ENCODE data around the gene SLC16A3. TPM values are rescaled to one million over a fixed set of nuclear protein-coding genes. Genes with fewer than 3 reads are reported as not detected.
"Not testable (repeated sequence)": the region's sequence is repeated elsewhere in the genome, so short reads cannot be mapped to it uniquely, and the experiment has no call there.

SLC16A3 gene
- total and polyA plus RNA-seq, 2 experiments from 2014 or later: 63.2 to 313 TPM

DNA sequence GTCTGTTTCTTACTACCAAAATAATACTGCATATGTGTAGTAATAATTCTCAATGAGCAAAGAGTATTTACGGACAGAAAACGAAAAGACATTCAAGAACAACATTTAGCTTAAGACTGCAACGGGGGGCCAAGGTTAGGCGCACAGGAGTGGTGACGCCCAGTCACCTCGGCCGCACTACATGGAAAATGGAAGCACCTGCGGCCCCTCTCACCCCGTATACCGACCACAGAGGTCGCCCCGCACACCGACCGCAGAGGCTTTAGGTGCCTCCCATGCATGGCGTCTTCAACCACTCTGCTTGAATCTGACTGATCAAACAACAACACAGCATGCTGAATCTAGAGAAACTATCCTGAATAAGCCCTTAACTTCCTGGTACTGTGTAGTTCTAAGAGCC lies 42.6 kb upstream of the SLC16A3 start:
- no peaks in the 10 kb centered on the region for H3K27me3 ChIP-seq
- no peak overlapping the region for H3K27ac ChIP-seq
- peaks cover 19% of the 10 kb centered on the region for H3K36me3 ChIP-seq
- DNase-seq (ENCODE audit: low read depth in 1 of 2, low spot score in 1 of 2): no peak
- H3K9me3 ChIP-seq (ENCODE audit: low read depth): no peaks in the 10 kb centered on the region
- H3K4me1 ChIP-seq (ENCODE audit: low read depth): no peaks in the 10 kb centered on the region
- TF ChIP-seq, protein P1, sequence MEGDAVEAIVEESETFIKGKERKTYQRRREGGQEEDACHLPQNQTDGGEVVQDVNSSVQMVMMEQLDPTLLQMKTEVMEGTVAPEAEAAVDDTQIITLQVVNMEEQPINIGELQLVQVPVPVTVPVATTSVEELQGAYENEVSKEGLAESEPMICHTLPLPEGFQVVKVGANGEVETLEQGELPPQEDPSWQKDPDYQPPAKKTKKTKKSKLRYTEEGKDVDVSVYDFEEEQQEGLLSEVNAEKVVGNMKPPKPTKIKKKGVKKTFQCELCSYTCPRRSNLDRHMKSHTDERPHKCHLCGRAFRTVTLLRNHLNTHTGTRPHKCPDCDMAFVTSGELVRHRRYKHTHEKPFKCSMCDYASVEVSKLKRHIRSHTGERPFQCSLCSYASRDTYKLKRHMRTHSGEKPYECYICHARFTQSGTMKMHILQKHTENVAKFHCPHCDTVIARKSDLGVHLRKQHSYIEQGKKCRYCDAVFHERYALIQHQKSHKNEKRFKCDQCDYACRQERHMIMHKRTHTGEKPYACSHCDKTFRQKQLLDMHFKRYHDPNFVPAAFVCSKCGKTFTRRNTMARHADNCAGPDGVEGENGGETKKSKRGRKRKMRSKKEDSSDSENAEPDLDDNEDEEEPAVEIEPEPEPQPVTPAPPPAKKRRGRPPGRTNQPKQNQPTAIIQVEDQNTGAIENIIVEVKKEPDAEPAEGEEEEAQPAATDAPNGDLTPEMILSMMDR (IDR thresholded peaks at IDR 0.05; ENCODE audit: low read depth, low read length): no peak
- no peak overlapping the region for H3K4me3 ChIP-seq

DNA sequence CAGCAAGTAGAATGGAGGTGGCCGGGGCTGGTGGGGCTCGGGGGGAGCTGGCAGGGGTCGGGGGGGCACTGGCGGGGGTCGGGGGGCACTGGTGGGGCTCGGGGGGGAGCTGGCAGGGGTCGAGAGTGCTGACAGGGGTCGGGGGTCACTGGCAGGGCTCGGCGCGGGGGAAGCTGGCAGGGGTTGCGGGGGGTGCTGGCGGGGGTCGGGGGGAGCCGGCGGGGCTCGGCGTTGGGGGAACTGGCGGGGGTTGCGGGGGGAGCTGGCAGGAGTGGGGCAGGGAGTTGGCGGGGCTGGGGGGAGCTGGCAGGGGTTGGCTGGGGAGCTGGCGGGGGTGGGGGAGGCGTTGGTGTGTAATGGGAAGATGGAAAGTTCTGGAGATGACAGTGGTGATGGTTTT lies 41.3 kb upstream of the SLC16A3 start:
- no peaks in the 10 kb centered on the region for H3K27me3 ChIP-seq
- peaks cover 21% of the 10 kb centered on the region for H3K36me3 ChIP-seq
- TF ChIP-seq, protein P1 (IDR thresholded peaks at IDR 0.05; ENCODE audit: low read depth, low read length): no peak
- DNase-seq (ENCODE audit: low read depth in 1 of 2, low spot score in 1 of 2): no peak
- H3K9me3 ChIP-seq (ENCODE audit: low read depth): no peaks in the 10 kb centered on the region
- no peak overlapping the region for H3K4me3 ChIP-seq
- no peaks in the 10 kb centered on the region for H3K4me1 ChIP-seq (ENCODE audit: low read depth)
- no peak overlapping the region for H3K27ac ChIP-seq

DNA sequence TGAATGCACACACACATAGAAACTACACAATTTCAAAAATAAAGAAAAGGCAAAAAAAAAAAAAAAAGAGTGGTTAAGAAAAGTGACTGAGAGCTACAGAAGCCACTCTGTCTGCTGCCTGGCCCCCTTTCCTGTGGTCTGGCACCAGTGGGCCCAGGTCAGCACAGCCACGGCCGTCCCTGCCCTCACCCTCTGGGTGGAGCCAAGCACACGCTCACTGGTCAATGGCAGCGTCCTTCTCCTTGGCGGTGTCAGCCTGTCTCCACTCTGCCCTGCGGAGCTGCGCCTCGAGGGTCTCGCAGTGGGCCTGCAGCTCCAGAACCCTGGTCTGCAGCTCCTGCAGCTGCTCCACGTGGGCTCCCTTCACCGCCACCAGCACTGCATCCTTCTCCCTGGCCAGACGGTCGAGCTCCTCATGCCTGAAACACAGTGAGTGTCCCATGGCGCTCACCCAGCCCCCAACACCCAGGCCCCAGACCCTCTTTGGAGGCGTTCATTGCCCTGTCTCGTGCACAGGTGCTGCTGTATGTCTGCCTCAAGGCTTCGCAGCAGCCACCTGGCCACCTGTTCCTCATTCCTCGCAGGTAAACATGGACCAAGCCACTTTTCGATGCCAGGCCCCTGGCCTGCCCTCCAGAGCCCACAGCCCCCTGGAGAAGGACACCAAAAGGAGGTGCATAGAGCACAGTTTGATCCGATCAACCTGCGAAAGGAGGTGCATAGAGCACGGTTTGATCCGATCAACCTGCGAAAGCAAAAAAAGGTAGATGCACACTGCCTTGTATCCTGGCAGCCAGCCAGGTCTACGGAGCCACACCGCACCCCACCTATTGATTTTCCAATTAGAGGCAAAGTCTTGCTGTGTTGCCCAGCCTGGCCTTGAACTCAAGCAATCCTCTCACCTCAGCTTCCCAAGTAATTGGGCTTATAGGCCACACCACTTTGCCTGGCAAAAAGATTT lies 40.6 kb upstream of the SLC16A3 start:
- H3K4me3 ChIP-seq: no peak overlapping the region
- H3K9me3 ChIP-seq (ENCODE audit: low read depth): no peaks in the 10 kb centered on the region
- H3K27me3 ChIP-seq: no peaks in the 10 kb centered on the region
- TF ChIP-seq, protein P1 (IDR thresholded peaks at IDR 0.05; ENCODE audit: low read depth, low read length): no peak
- H3K27ac ChIP-seq: no peak overlapping the region
- DNase-seq (ENCODE audit: low read depth in 1 of 2, low spot score in 1 of 2): no peak
- H3K4me1 ChIP-seq (ENCODE audit: low read depth): no peaks in the 10 kb centered on the region
- peaks cover 20% of the 10 kb centered on the region for H3K36me3 ChIP-seq

DNA sequence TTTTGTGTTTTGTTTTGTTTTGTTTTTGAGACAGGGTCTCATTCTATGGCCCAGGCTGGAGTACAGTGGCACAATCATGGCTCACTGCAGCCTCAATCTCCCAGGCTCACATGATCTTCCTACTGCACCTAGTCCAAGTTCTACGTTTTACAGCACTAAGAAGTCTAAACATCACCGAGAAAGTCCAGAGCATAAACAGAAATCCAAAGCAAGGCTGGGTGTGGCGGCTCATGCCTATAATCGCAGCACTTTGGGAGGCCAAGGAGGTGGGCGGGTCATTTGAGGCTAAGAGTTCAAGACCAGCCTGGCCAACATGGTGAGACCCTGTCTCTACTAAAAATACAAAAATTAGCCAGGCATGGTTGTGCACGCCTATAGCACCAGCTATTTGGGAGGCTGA lies 35.8 kb upstream of the SLC16A3 start:
- DNase-seq (ENCODE audit: low read depth in 1 of 2, low spot score in 1 of 2); H3K9me3 ChIP-seq (ENCODE audit: low read depth); H3K4me1 ChIP-seq (ENCODE audit: low read depth); H3K27me3 ChIP-seq; H3K27ac ChIP-seq; H3K4me3 ChIP-seq: not testable (repeated sequence)
- H3K36me3 ChIP-seq: peaks cover 28% of the 10 kb centered on the region

DNA sequence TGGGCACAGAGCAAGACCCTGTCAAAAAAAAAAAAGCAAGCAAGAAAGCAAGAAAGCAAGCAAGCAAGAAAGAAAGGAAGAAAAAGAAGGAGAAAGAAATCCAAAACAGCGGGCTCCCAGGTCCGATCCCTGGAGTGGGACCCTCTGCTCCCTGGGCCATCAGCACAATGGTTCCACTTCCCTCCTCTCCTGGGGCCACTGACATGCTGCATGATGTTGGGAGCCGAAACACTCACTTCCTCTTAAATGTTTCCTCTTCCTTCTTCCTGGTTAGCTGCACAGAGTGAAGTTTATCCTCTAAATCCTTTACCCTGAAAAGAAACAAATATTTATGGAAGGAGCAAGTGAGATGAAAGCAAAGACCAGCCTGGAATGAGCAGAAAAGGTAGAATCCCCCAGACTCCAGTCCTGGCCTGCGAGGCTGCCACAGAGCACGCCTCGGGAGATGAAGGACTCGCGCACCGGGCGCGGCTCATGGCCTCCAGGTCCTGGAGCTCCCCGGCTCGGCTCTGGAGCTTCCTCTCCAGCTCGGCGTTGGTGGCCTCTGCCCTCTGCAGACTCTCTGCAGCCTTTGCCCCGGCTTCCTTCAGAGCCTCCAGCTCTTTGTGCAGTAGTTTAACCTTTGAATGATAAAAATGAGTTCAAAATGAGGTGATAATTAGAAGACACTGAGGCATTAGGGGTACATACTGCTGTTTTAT lies 35.2 kb upstream of the SLC16A3 start:
- Histone ChIP-seq H3K9me3 (ENCODE audit: low read depth) (no peaks in the 10 kb centered on the region), H3K36me3 (peaks cover 28% of the 10 kb centered on the region), H3K4me1 (ENCODE audit: low read depth) (no peaks in the 10 kb centered on the region), H3K27me3 (no peaks in the 10 kb centered on the region), H3K4me3 (no peak overlapping the region), H3K27ac (no peak overlapping the region)
- DNase-seq (ENCODE audit: low read depth in 1 of 2, low spot score in 1 of 2): no peak
- TF ChIP-seq, protein P1 (IDR thresholded peaks at IDR 0.05; ENCODE audit: low read depth, low read length): no peak

DNA sequence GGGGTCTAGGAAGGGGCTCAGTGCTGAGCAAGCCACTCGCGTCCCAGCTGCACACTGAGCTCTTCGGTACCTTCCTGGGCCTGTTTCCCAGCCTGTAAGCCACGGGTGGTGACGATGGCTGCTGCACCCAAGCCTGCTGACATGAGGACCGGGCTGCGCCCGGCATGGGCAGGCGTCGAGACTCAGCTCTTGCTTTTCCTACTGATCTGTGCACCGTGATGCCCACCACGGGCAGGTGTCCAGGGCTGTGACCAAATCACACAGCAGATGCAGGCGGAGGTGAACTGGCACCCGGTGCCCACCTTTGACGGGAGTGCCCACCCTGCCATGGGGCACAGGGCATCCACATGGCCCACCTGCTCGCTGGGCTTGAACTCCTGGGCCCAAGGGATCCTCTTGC lies 34.1 kb upstream of the SLC16A3 start:
- TF ChIP-seq, protein P1 (IDR thresholded peaks at IDR 0.05; ENCODE audit: low read depth, low read length): no peak
- peaks cover 28% of the 10 kb centered on the region for H3K36me3 ChIP-seq

More for the DNA sequence above, 34.1 kb upstream of the SLC16A3 start:
- Histone ChIP-seq H3K4me1 (ENCODE audit: low read depth) (no peaks in the 10 kb centered on the region), H3K4me3 (no peak overlapping the region), H3K27ac (no peak overlapping the region), H3K27me3 (no peaks in the 10 kb centered on the region), H3K9me3 (ENCODE audit: low read depth) (no peaks in the 10 kb centered on the region)
- DNase-seq (ENCODE audit: low read depth in 1 of 2, low spot score in 1 of 2): no peak

Measured in cardiac muscle cell (in vitro differentiated cells and primary cell).